Mesenchymal stem cell (in vitro differentiated cells and primary cell): Measurements from ENCODE around the gene MYB.

Experiments
- DNase-seq: peaks from one replicate; pipeline ENCODE4 v3.0.0-alpha.2; 2013
- H2AFZ ChIP-seq: one replicate; pipeline ENCODE4 v1.6.1; 2013; ENCODE audit warnings: low read depth, mild to moderate bottlenecking, control low read depth, inconsistent platforms, low read length, moderate library complexity
- H2AK5ac ChIP-seq: 2 replicates; pipeline ENCODE4 v1.6.1; 2013; ENCODE audit warnings: low read length, moderate library complexity, mild to moderate bottlenecking, inconsistent platforms; ENCODE audit not compliant: severe bottlenecking
- H2BK120ac ChIP-seq: one replicate; pipeline ENCODE4 v1.6.1; 2013; ENCODE audit warnings: low read depth, mild to moderate bottlenecking, inconsistent platforms, low read length, moderate library complexity
- H2BK12ac ChIP-seq, 2 experiments: one replicate each; pipeline ENCODE4 v1.6.1; 2013; ENCODE audit warnings: inconsistent platforms in 2 of 2, low read length in 2 of 2, mild to moderate bottlenecking in 2 of 2, moderate library complexity in 2 of 2, control low read depth in 1 of 2
- H2BK15ac ChIP-seq: one replicate; pipeline ENCODE4 v1.6.1; 2013; ENCODE audit warnings: mild to moderate bottlenecking, low read depth, inconsistent platforms; ENCODE audit not compliant: poor library complexity, severe bottlenecking
- H2BK5ac ChIP-seq: 2 replicates; pipeline ENCODE4 v1.6.1; 2013; ENCODE audit warnings: low read depth, mild to moderate bottlenecking, low read length, control low read depth, inconsistent platforms; ENCODE audit not compliant: poor library complexity, severe bottlenecking
- H3K14ac ChIP-seq, 2 experiments: one replicate each; pipeline ENCODE4 v1.6.1; 2013; ENCODE audit warnings: inconsistent platforms in 2 of 2, low read length in 2 of 2, control low read depth in 1 of 2, mild to moderate bottlenecking in 1 of 2, moderate library complexity in 1 of 2
- H3K18ac ChIP-seq, 2 experiments: one replicate each; pipeline ENCODE4 v1.6.1; 2013; ENCODE audit warnings: inconsistent platforms in 2 of 2, low read length in 2 of 2, control low read depth in 1 of 2, low read depth in 1 of 2, mild to moderate bottlenecking in 1 of 2
- H3K23ac ChIP-seq, 2 experiments: one replicate each; pipeline ENCODE4 v1.6.1; 2013; ENCODE audit warnings: inconsistent platforms in 2 of 2, low read length in 2 of 2, mild to moderate bottlenecking in 2 of 2, moderate library complexity in 2 of 2, control low read depth in 1 of 2
- H3K27ac ChIP-seq: 2 replicates; pipeline ENCODE4 v1.5.1; 2013; ENCODE audit warnings: mild to moderate bottlenecking, moderate library complexity, low read length, control low read depth, inconsistent platforms; ENCODE audit not compliant: poor library complexity, severe bottlenecking
- H3K27me3 ChIP-seq, 2 experiments: 2 replicates each; pipeline versions ENCODE4 v1.6.1 to v1.7.0; 2013; ENCODE audit warnings: low read length in 2 of 2, mild to moderate bottlenecking in 2 of 2, moderate library complexity in 2 of 2, control low read depth in 1 of 2, inconsistent platforms in 1 of 2; ENCODE audit not compliant: control insufficient read depth in 1 of 2, insufficient read depth in 1 of 2
- H3K36me3 ChIP-seq, 2 experiments: 2 replicates each; pipeline versions ENCODE4 v1.6.1 to v1.7.0; 2013; ENCODE audit warnings: low read length in 2 of 2, control low read depth in 1 of 2, inconsistent platforms in 1 of 2, low read depth in 1 of 2, mild to moderate bottlenecking in 1 of 2; ENCODE audit not compliant: insufficient read depth in 2 of 2, control insufficient read depth in 1 of 2
- H3K4ac ChIP-seq, 2 experiments: one replicate each; pipeline ENCODE4 v1.6.1; 2013; ENCODE audit warnings: inconsistent platforms in 2 of 2, low read length in 2 of 2, mild to moderate bottlenecking in 2 of 2, moderate library complexity in 2 of 2, control low read depth in 1 of 2, low read depth in 1 of 2
- H3K4me1 ChIP-seq: 2 replicates; pipeline ENCODE4 v1.6.1; 2013; ENCODE audit warnings: low read depth, low read length, control low read depth; ENCODE audit not compliant: control insufficient read depth, insufficient read depth
- H3K4me2 ChIP-seq: 2 replicates; pipeline ENCODE4 v1.6.1; 2013; ENCODE audit warnings: low read length, mild to moderate bottlenecking, inconsistent platforms; ENCODE audit not compliant: poor library complexity, severe bottlenecking
- H3K4me3 ChIP-seq, 2 experiments: 2 replicates each; pipeline versions ENCODE4 v1.5.1 to v1.7.0; 2013; ENCODE audit warnings: low read length in 2 of 2, mild to moderate bottlenecking in 2 of 2, control low read depth in 1 of 2, low read depth in 1 of 2; ENCODE audit not compliant: insufficient read depth in 1 of 2
- H3K79me1 ChIP-seq: replicated peaks from 2 replicates; pipeline ENCODE4 v1.6.1; 2013; ENCODE audit warnings: mild to moderate bottlenecking, control low read depth, low read length, inconsistent platforms; ENCODE audit not compliant: poor library complexity, severe bottlenecking
- H3K9ac ChIP-seq: 2 replicates; pipeline ENCODE4 v1.7.0; 2013; ENCODE audit warnings: mild to moderate bottlenecking, low read length, moderate library complexity
- H3K9me3 ChIP-seq: 2 replicates; pipeline ENCODE4 v1.7.0; 2013; ENCODE audit warnings: mild to moderate bottlenecking, low read length; ENCODE audit not compliant: control insufficient read depth
- H4K8ac ChIP-seq: one replicate; pipeline ENCODE4 v1.6.1; 2013; ENCODE audit warnings: inconsistent platforms, mild to moderate bottlenecking, low read length, moderate library complexity
- H4K91ac ChIP-seq: one replicate; pipeline ENCODE4 v1.6.1; 2013; ENCODE audit warnings: mild to moderate bottlenecking, low read length, inconsistent platforms
- WGBS: methylation state at CpG from one replicate; pipeline ENCODE4 v1.1.7; 2013; ENCODE audit warnings: mixed read lengths; 5-methylcytosine and 5-hydroxymethylcytosine counted together

MYB gene

DNA sequence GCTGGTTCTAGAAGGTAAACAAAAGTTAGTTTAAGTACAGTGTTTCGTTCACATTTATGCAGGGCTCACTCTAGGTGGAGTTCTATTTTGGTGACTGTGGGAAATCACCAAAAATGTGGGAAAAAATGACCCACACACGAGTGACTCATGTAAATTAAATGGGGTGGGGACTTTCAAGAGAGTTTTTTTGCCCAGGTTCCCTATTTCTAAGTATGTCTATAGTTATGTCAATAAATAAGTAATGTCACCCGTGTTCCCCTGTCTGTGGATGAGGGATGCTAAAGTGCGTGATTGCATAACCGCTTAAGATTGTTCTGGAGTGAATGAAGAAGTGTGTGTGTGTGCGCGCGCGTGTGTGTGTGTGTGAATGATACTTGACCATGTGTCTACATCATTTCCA, 69.1 kb downstream of the MYB start:
- H2AK5ac ChIP-seq, result no peak overlapping the region
- H3K9ac ChIP-seq, result no peak overlapping the region
- no peaks in the 10 kb centered on the region for H3K9me3 ChIP-seq
- H2BK5ac ChIP-seq, result no peak overlapping the region
- H3K23ac ChIP-seq, result no peak overlapping the region
- no peak overlapping the region for H2BK120ac ChIP-seq
- H3K18ac ChIP-seq, result no peak overlapping the region
- no peaks in the 10 kb centered on the region for H3K4me1 ChIP-seq
- no peak for DNase-seq
- no peaks in the 10 kb centered on the region for H3K27me3 ChIP-seq
- H2BK12ac ChIP-seq, result no peak overlapping the region
- H3K4me2 ChIP-seq, result no peak overlapping the region
- H2BK15ac ChIP-seq, result no peak overlapping the region
- H3K36me3 ChIP-seq, result no peaks in the 10 kb centered on the region
- H2AFZ ChIP-seq, result no peak overlapping the region
- no peak overlapping the region for H3K27ac ChIP-seq
- H3K79me1 ChIP-seq, result no peaks in the 10 kb centered on the region
- no peak overlapping the region for H3K4me3 ChIP-seq
- H3K4ac ChIP-seq, result no peak overlapping the region
- 88% methylated on average over 9 of the region's 9 CpGs for WGBS
- H3K14ac ChIP-seq, result no peak overlapping the region
- H4K8ac ChIP-seq, result peak overlapping the region; percentile 21
- no peak overlapping the region for H4K91ac ChIP-seq

DNA sequence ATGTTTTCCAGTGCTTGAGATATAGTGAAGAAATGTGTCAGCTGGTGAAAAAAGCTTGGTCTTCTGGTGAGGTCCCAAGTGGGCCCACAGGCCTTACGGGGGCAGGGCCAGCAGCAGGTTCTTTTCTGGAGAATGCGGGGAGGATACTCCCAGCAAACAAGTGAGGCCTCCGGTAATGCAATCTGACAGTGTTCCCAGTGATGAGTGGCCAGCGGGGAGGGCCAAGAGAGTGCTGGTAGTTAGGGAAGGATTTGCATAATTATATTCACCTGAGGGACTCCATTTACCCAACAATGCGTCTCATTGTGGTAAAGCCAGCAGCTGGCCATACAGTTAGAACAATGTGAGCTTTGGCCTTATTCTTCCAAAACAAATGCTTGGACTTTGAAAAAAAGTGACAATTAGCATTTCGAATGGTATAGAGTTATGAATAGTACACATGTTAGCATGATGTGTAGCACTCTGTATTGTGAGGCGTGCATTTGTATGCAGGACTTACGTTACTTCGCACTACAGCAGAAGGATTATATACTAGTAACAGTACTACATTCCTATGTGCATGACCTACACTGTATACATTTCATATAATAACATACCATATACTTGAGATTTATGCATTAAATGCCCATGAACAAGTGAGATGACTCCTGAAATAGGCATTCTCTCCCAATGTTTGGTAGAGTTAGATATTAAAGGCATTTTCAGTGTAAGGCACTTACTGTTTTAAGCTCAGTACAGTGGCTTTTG, 69.8 kb downstream of the MYB start:
- no peaks in the 10 kb centered on the region for H3K4me1 ChIP-seq
- no peak overlapping the region for H2BK5ac ChIP-seq
- no peaks in the 10 kb centered on the region for H3K27me3 ChIP-seq
- H3K4me2 ChIP-seq, result no peak overlapping the region
- no peaks in the 10 kb centered on the region for H3K36me3 ChIP-seq
- H3K14ac ChIP-seq, result no peak overlapping the region
- H3K9ac ChIP-seq, result no peak overlapping the region
- 85% methylated on average over 6 of the region's 9 CpGs for WGBS
- no peak overlapping the region for H3K4ac ChIP-seq
- H3K23ac ChIP-seq, result no peak overlapping the region
- no peaks in the 10 kb centered on the region for H3K79me1 ChIP-seq
- peak overlapping the region in 1 of 2 experiments; percentile 23 for H3K18ac ChIP-seq
- no peak for DNase-seq
- no peak overlapping the region for H2BK15ac ChIP-seq
- H3K9me3 ChIP-seq, result no peaks in the 10 kb centered on the region
- no peak overlapping the region for H2BK12ac ChIP-seq
- no peak overlapping the region for H2AK5ac ChIP-seq
- H2BK120ac ChIP-seq, result no peak overlapping the region
- no peak overlapping the region for H4K8ac ChIP-seq
- H2AFZ ChIP-seq, result no peak overlapping the region
- no peak overlapping the region for H3K27ac ChIP-seq
- no peak overlapping the region for H4K91ac ChIP-seq
- H3K4me3 ChIP-seq, result no peak overlapping the region

DNA sequence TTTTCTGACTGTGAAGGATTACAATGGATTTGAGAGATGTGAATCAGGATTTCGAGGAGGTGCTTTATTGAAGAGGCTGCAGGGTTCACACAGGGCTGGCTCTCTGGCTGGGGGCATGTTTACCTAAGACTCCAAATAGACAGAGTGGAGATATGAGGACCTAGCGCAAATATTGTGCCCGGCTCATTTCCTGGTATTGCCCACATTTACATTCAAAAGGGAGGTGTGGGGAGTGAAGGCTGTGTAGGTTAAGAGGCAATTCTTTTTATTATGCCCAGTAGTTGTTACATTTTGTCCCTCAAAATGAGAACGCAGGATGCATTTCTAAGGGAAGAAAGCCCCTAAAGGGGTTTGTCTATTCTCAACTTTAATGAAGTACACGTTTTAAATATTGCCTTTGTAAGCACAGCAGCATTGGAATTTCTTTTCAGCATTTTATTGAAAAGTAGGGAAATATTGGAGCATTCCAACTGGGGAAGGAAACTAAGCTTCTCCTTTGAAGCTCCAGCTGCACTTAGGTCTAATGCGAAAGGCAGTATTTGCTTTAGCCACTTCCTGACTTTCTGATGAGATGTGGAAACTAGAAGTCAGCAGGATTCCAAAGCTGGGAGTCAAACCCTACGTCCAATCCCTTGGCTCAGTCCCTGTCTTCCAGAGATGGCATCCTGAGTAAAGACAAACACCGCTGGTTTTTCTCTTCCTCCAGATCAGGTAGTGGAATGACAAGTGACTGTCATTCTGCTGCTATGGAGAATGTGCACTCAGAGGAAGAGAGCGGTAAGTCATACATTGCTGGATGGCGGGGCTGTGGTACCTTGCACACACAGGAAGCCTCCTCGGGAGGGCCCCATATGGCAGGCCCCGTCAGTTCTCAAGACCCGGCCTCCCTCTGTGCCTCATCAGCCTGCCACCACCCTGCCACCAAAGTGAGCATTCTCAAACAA, 70.7 kb downstream of the MYB start:
- no peak overlapping the region for H2BK15ac ChIP-seq
- H3K36me3 ChIP-seq, result no peaks in the 10 kb centered on the region
- peak overlapping the region; percentile 5 for H4K8ac ChIP-seq
- no peak overlapping the region for H3K4ac ChIP-seq
- no peak overlapping the region for H3K23ac ChIP-seq
- no peak overlapping the region for H3K4me3 ChIP-seq
- H2BK12ac ChIP-seq, result peak overlapping the region in 1 of 2 experiments; percentile 59
- H2BK120ac ChIP-seq, result no peak overlapping the region
- H2BK5ac ChIP-seq, result no peak overlapping the region
- no peaks in the 10 kb centered on the region for H3K79me1 ChIP-seq
- no peaks in the 10 kb centered on the region for H3K27me3 ChIP-seq
- no peak overlapping the region for H3K27ac ChIP-seq
- H3K4me2 ChIP-seq, result no peak overlapping the region
- peak overlapping the region in 1 of 2 experiments; percentile 44 for H3K14ac ChIP-seq
- no peak overlapping the region for H2AFZ ChIP-seq
- H3K18ac ChIP-seq, result peak overlapping the region in 1 of 2 experiments; percentile 18
- H3K9me3 ChIP-seq, result no peaks in the 10 kb centered on the region
- peak; percentile 69 for DNase-seq
- whole genome bisulfite sequencing, result 65% methylated on average over 13 of the region's 13 CpGs
- H4K91ac ChIP-seq, result peak overlapping the region; percentile 6
- H3K4me1 ChIP-seq, result no peaks in the 10 kb centered on the region
- no peak overlapping the region for H3K9ac ChIP-seq
- H2AK5ac ChIP-seq, result no peak overlapping the region

DNA sequence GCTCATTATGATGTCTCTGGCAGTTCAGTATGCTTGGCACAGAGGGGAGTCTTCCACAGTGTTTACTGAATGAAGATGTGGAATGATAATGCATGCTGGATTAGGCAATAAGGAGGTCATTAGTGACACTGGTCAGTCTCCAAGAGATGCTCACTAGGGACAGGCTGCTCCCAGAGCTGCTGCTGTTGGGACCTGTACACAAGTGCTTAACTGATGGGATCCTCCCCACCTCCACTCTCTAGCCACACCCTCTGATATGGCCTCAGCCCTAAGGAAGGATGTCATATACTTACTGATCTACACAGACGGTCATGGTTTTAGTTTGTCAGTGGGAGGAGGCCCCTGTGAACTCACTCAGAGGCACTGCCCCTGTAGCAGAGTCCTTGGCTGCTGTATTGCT, 73.4 kb downstream of the MYB start:
- Histone ChIP-seq H3K4me1 (no peaks in the 10 kb centered on the region), H3K14ac (peak overlapping the region in 1 of 2 experiments; percentile 49), H3K27me3 (no peaks in the 10 kb centered on the region), H3K79me1 (no peaks in the 10 kb centered on the region), H3K18ac (no peak overlapping the region), H4K91ac (no peak overlapping the region), H3K36me3 (no peaks in the 10 kb centered on the region), H2AFZ (no peak overlapping the region), H3K4me2 (no peak overlapping the region), H3K9me3 (no peaks in the 10 kb centered on the region), H2AK5ac (no peak overlapping the region), H2BK12ac (peak overlapping the region in 1 of 2 experiments; percentile 31), H2BK15ac (no peak overlapping the region), H2BK5ac (no peak overlapping the region), H2BK120ac (no peak overlapping the region), H3K23ac (no peak overlapping the region), H3K9ac (no peak overlapping the region), H3K27ac (no peak overlapping the region), H3K4ac (no peak overlapping the region), H4K8ac (no peak overlapping the region), H3K4me3 (no peak overlapping the region)
- 62% methylated on average over 1 of the region's 1 CpG for WGBS
- DNase-seq, result no peak
